ENCODE results near the gene GRWD1.

GRCh38 chr19:48442116-48443035 lies 3.4 kb upstream of the GRWD1 start:
- TF ChIP-seq CTCF (IDR thresholded peaks at IDR 0.05) (no peak), POLR2A (IDR thresholded peaks at IDR 0.05) (no peak), POLR2AphosphoS5 (IDR thresholded peaks at IDR 0.05; ENCODE audit: insufficient read depth in 1 of 2, low read depth in 1 of 2) (no peak)

Measured in vagina (tissue), 2 donors.